Measurements from ENCODE around the gene PGA5. TPM values are rescaled to one million over a fixed set of nuclear protein-coding genes. Genes with fewer than 3 reads are reported as not detected.
"Not testable (repeated sequence)": the region's sequence is repeated elsewhere in the genome, so short reads cannot be mapped to it uniquely, and the experiment has no call there.

Gene PGA5
- polyA plus RNA-seq, 1 experiment, result not detected

DNA sequence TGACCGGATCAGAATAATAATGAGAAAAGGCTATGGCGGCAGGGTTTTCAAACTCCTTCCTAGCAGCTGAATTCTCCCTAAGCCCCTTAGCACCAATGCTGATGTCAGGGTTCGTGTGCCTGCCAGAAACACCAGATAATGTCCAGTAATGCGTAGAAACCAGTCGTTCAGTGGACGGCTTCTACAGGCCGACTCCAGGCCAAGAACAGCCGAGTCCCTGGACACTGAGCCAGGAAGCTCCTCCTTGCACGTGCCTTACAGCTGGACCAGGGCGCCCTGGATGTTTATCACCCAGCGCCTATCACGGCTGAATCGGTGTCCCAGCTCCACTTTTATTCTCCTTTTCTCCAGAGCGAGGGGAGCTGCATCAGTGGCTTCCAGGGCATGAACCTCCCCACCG lies 28.8 kb upstream of the PGA5 start:
- H3K27me3 ChIP-seq (ENCODE audit: control insufficient read depth, insufficient read depth, low read length); POLR2A ChIA-PET; H3K36me3 ChIP-seq (ENCODE audit: control insufficient read depth, insufficient read depth, low read length); CTCF ChIA-PET; DNase-seq (ENCODE audit: low read depth); H3K4me3 ChIP-seq (ENCODE audit: low read depth, low read length): not testable (repeated sequence)

DNA sequence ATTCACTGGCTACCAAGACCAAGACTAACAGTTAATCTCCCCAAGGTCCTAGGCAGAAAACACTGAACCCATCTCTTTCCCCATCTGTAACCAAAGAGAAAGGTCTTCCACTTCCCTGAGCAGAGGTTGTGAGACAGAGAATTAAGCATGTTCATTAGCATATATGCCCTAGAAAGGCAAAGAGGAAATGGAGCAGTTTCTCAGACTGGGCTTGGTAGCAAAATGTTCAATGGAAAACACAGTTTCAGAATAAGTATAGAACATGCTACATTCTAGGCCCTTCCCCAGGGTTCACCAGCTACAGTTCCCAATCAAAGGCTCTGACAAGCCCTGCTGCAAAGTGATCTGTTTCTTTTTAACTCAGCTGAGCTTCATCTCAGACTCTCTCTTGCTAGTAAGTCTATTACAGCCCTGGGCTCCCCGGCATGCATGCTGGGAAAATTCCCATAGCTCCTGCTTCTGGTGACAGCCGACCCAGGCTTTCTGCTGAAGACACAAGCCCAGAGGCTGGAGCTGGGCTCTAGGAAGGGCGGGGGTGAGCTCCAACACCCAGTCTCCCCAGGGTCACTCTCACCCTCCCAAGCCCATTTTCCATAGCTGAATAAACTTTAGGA lies 27.2 kb upstream of the PGA5 start:
- H3K4me3 ChIP-seq (ENCODE audit: low read depth, low read length); H3K27me3 ChIP-seq (ENCODE audit: control insufficient read depth, insufficient read depth, low read length); H3K36me3 ChIP-seq (ENCODE audit: control insufficient read depth, insufficient read depth, low read length); CTCF ChIA-PET; POLR2A ChIA-PET; DNase-seq (ENCODE audit: low read depth): not testable (repeated sequence)

DNA sequence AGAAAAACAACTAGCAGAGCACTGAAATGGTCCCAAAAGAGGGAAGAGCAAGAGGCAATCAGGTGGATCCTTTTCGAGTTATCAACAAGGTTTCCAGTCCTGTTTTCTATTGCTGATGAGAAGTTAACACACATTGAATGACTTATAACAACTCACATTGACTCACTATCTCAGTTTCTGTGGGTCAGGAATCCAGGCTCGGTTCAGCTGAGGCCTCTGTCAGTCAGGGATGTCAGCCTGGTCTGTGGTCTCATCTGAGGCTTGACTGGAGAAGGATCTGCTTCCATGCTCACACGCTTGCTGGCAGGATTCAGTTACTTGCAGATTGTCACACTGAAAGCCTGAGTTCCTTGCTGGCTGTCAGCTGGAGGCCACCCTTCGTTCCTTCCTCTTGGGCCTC lies 22.7 kb upstream of the PGA5 start:
- DNase-seq (ENCODE audit: low read depth); CTCF ChIA-PET; POLR2A ChIA-PET; H3K36me3 ChIP-seq (ENCODE audit: control insufficient read depth, insufficient read depth, low read length); H3K4me3 ChIP-seq (ENCODE audit: low read depth, low read length); H3K27me3 ChIP-seq (ENCODE audit: control insufficient read depth, insufficient read depth, low read length): not testable (repeated sequence)

DNA sequence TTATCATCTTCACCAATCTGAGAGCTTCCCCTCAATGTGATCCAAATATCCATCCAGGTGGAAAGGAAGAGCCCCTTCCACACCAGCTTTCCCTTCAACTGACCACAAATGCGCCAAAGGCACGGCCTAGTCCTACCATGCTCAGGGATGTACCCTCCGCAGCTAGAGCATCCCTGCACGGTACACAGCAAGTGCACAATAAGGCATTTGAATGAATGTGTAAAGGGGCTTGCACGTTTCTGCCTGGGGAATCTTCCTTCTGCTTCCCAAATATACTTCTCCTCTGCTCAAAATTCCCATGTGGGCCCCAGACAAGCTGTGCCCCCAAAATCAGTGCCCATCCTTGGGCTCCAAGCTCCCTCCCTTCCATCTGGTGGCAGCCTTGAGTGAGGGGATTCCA lies 22.0 kb upstream of the PGA5 start:
- H3K4me3 ChIP-seq (ENCODE audit: low read depth, low read length); DNase-seq (ENCODE audit: low read depth); POLR2A ChIA-PET; CTCF ChIA-PET; H3K36me3 ChIP-seq (ENCODE audit: control insufficient read depth, insufficient read depth, low read length); H3K27me3 ChIP-seq (ENCODE audit: control insufficient read depth, insufficient read depth, low read length): not testable (repeated sequence)

DNA sequence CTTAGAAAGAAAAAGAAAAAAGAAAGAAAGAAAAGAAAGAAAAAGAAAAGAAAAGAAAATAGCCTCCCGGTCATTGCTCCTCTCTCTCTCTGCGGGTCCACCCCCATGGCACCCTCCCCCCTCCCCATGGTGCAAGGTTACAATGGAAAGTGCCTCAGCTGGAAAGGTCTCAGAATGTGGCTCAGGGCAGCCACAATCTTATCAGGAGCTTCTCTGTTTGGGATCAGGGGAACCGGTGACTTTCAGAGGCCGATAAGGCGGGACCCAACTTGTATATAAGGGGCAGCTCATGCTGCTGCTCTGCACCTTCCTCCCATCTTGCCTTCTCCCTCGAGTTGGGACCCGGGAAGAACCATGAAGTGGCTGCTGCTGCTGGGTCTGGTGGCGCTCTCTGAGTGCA lies 18.9 kb upstream of the PGA5 start, which contains the start of gene PGA4:
TSS of gene PGA4 (plus strand) at position 301 of the 400 bp plus-strand sequence. CDS start at position 355, 54 bp downstream.
- CTCF ChIA-PET; H3K27me3 ChIP-seq (ENCODE audit: control insufficient read depth, insufficient read depth, low read length): not testable (repeated sequence)

DNA sequence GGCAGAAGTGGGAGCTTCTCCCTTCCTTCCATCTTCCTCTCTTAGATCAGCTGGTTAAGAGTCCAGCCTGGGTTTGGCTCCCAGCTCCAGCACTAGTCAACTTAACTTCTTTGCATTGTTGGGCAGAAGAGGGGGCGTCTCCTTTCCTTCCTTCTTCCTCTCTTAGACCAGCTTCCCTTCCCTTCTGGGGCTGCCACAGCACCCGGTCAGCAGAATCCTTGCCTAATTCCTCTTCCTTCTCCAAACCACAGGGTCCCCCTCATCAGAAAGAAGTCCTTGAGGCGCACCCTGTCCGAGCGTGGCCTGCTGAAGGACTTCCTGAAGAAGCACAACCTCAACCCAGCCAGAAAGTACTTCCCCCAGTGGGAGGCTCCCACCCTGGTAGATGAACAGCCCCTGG lies 18.3 kb upstream of the PGA5 start:
- H3K27me3 ChIP-seq (ENCODE audit: control insufficient read depth, insufficient read depth, low read length); H3K4me3 ChIP-seq (ENCODE audit: low read depth, low read length); CTCF ChIA-PET; DNase-seq (ENCODE audit: low read depth); H3K36me3 ChIP-seq (ENCODE audit: control insufficient read depth, insufficient read depth, low read length); POLR2A ChIA-PET: not testable (repeated sequence)

More for the DNA sequence above, 18.9 kb upstream of the PGA5 start, which contains the start of gene PGA4:
- POLR2A ChIA-PET; DNase-seq (ENCODE audit: low read depth); H3K36me3 ChIP-seq (ENCODE audit: control insufficient read depth, insufficient read depth, low read length); H3K4me3 ChIP-seq (ENCODE audit: low read depth, low read length): not testable (repeated sequence)

DNA sequence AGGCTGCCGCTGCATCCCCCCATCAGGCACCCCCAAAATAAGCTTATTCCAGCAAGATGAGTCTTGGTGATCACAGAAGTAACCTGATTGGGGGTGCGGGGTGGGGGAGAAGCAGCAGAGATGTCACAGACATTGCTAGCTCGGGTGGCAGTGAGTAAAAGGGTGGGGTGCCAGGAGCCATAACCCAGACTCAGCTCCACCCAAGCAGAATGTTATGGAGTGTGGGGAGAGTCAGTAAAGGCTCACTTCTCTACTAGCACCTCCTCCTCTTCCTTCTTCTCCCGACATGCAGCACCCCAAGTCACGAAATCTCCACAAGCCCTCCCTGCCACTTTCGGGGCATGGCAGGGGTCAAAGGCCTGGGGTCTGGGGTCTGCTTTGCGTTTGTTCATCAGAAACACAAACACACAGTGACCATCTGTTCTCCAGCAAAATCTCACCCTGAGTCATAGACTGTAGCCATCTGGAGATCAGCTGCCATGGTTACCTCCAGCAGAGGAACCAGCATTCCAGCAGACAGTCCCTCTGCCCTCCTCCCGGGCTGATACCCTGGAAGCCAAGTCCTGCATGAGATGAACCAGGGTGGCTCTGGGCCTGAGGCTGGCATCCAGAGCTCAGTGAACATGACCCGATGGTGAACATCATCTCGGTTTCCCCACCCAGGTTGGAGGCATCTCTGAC lies 14.4 kb upstream of the PGA5 start:
- POLR2A ChIA-PET; CTCF ChIA-PET; DNase-seq (ENCODE audit: low read depth); H3K27me3 ChIP-seq (ENCODE audit: control insufficient read depth, insufficient read depth, low read length); H3K36me3 ChIP-seq (ENCODE audit: control insufficient read depth, insufficient read depth, low read length); H3K4me3 ChIP-seq (ENCODE audit: low read depth, low read length): not testable (repeated sequence)

DNA sequence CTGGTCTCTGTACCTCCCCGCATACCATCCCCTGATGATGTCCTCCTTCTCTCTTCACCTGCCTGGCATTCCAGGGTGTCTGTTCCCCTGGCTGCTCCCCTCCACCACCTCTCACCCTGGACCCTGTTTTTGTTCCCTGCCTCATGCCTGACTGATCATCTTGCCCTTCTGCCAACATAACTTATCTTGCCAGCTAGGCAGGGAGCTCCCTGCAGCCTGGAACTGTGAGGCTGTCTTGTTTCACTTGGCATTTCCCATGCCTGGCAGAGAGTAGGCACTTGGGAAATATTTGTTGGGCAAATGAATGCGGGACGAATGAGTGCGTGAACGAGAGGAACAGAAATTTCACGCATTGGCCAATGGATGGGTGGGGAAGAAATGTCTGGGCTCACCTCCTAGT lies 11.5 kb upstream of the PGA5 start:
- POLR2A ChIA-PET; H3K36me3 ChIP-seq (ENCODE audit: control insufficient read depth, insufficient read depth, low read length); DNase-seq (ENCODE audit: low read depth); CTCF ChIA-PET; H3K27me3 ChIP-seq (ENCODE audit: control insufficient read depth, insufficient read depth, low read length); H3K4me3 ChIP-seq (ENCODE audit: low read depth, low read length): not testable (repeated sequence)

DNA sequence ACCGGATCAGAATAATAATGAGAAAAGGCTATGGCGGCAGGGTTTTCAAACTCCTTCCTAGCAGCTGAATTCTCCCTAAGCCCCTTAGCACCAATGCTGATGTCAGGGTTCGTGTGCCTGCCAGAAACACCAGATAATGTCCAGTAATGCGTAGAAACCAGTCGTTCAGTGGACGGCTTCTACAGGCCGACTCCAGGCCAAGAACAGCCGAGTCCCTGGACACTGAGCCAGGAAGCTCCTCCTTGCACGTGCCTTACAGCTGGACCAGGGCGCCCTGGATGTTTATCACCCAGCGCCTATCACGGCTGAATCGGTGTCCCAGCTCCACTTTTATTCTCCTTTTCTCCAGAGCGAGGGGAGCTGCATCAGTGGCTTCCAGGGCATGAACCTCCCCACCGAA lies 9.9 kb upstream of the PGA5 start:
- H3K4me3 ChIP-seq (ENCODE audit: low read depth, low read length); POLR2A ChIA-PET; H3K36me3 ChIP-seq (ENCODE audit: control insufficient read depth, insufficient read depth, low read length); H3K27me3 ChIP-seq (ENCODE audit: control insufficient read depth, insufficient read depth, low read length); DNase-seq (ENCODE audit: low read depth); CTCF ChIA-PET: not testable (repeated sequence)

DNA sequence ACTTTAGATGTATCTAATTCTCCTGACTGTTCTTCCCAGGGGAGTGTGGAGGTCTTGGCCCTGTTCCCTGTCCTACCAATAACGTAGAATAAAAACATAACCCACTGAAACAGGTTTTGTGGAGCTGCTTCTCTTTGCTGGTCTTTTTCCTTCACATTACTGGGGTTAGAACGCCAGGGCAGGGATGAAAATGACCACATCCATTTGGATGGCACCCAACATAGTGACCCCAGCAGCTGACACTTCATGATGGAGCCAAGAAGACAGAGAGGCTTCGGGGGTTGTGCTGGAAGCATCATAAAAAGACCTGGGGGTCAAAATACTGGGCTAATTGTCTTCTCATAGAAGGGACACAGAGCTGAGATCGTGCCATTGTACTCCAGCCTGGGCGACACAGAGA lies 9.4 kb upstream of the PGA5 start:
- H3K36me3 ChIP-seq (ENCODE audit: control insufficient read depth, insufficient read depth, low read length); H3K4me3 ChIP-seq (ENCODE audit: low read depth, low read length); H3K27me3 ChIP-seq (ENCODE audit: control insufficient read depth, insufficient read depth, low read length); CTCF ChIA-PET; DNase-seq (ENCODE audit: low read depth); POLR2A ChIA-PET: not testable (repeated sequence)

DNA sequence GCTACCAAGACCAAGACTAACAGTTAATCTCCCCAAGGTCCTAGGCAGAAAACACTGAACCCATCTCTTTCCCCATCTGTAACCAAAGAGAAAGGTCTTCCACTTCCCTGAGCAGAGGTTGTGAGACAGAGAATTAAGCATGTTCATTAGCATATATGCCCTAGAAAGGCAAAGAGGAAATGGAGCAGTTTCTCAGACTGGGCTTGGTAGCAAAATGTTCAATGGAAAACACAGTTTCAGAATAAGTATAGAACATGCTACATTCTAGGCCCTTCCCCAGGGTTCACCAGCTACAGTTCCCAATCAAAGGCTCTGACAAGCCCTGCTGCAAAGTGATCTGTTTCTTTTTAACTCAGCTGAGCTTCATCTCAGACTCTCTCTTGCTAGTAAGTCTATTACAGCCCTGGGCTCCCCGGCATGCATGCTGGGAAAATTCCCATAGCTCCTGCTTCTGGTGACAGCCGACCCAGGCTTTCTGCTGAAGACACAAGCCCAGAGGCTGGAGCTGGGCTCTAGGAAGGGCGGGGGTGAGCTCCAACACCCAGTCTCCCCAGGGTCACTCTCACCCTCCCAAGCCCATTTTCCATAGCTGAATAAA lies 8.3 kb upstream of the PGA5 start:
- H3K27me3 ChIP-seq (ENCODE audit: control insufficient read depth, insufficient read depth, low read length); H3K36me3 ChIP-seq (ENCODE audit: control insufficient read depth, insufficient read depth, low read length); DNase-seq (ENCODE audit: low read depth); CTCF ChIA-PET; POLR2A ChIA-PET; H3K4me3 ChIP-seq (ENCODE audit: low read depth, low read length): not testable (repeated sequence)

DNA sequence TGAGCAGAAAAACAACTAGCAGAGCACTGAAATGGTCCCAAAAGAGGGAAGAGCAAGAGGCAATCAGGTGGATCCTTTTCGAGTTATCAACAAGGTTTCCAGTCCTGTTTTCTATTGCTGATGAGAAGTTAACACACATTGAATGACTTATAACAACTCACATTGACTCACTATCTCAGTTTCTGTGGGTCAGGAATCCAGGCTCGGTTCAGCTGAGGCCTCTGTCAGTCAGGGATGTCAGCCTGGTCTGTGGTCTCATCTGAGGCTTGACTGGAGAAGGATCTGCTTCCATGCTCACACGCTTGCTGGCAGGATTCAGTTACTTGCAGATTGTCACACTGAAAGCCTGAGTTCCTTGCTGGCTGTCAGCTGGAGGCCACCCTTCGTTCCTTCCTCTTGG lies 3.8 kb upstream of the PGA5 start:
- H3K36me3 ChIP-seq (ENCODE audit: control insufficient read depth, insufficient read depth, low read length); H3K4me3 ChIP-seq (ENCODE audit: low read depth, low read length); POLR2A ChIA-PET; H3K27me3 ChIP-seq (ENCODE audit: control insufficient read depth, insufficient read depth, low read length); CTCF ChIA-PET; DNase-seq (ENCODE audit: low read depth): not testable (repeated sequence)

DNA sequence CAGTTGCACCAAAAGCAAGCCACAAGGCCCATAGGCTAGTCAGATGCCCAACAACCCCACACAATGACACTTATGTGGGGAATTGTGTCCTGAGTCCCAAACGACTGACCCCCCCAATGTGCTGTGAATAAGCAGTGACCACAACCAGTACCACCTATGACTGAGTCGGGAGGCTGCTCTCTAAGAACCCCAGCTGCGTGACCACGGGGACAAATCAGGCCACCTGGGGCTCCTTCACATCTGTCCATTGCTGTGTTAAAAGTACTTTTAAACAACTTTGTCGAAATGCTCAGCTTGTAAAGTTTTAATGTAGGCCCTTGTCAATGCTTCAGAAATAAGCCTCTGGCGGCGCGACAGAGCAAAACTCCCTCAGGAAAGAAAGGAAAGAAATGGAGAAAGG lies 687 bp upstream of the PGA5 start:
- CTCF ChIA-PET; H3K4me3 ChIP-seq (ENCODE audit: low read depth, low read length); H3K27me3 ChIP-seq (ENCODE audit: control insufficient read depth, insufficient read depth, low read length); POLR2A ChIA-PET; H3K36me3 ChIP-seq (ENCODE audit: control insufficient read depth, insufficient read depth, low read length); DNase-seq (ENCODE audit: low read depth): not testable (repeated sequence)
